NCI-H1436 (cell line): ENCODE measurements around the gene DEFB121.

Source experiments
- DNase-seq: peaks from one replicate; lab custom pipeline; 2025; lab: John Stamatoyannopoulos, UW

DEFB121 gene

GRCh38 chr20:31363295-31363694 is 42.7 kb downstream of the DEFB121 start:
- DNase-seq: no peak

- no peak for DNase-seq
Observed at GRCh38 chr20:31355981-31356380, 50.0 kb downstream of the DEFB121 start.
